NCI-H2081 (cell line): Measurements from ENCODE around the gene ZNF836.

Experiments
- DNase-seq, 2 experiments: peaks; one replicate each; lab custom pipeline; 2025; lab: John Stamatoyannopoulos, UW

Gene ZNF836

DNA sequence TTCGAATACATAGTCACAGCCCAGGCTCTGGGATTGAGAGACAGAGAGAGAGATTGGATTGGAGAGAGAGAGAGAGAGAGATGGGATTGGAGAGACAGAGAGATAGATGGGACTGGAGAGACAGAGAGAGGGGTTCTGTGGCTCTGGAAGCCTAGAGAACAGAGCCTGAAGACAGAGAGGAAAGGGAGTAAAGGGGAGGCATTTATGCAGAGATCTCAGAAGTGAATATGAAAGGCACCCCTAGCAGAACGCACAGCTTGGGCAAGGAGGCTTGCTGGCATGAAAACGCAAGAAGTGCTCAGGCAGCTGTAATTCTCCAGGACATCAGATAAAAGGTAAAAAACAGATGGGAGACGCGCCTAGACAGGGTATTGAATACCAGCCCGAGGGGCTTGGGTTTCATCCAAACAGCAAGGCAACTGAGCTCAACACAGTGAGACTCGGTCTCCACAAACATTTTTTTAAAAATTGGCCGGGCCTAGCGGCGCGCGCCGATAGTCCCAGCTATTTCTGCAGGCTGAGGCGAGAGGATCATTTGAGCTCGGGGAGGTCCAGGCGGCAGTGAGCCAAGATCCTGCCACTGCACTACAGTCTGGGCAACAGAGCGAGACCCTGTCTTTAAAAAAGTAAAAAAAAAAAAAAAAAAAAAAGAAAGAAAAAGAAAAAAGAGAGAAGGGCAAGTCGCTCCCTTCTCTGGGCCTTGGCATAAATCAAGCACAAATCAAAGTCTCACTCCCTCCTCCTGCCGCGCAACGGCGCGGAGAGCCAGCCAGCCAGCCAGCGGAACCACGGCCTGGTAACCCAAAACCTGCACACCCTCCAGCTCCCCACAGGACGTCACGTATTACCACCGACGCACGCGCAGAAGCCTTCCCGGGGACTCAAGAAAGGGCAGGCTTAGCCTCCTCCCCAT, 17.7 kb upstream of the ZNF836 start:
- peak in 1 of 2 experiments; percentile 16 for DNase-seq

DNA sequence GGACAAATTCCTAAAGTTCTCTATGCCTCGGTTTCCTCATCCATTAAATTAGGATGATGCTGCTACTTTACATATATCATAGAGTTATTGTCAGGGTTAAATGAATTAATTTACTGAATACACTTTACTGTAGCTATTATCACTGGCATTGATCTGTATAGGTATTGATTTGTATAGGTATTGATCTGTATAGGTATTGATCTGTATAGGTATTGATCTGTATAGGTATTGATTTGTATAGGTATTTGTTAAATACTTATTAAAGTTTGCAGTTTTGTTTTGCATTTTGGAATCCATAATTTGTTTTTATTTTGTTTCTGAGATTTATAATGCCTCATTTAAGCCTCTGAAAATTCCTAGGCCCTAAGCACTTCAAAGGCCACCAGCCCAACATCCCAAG, 16.0 kb upstream of the ZNF836 start:
- DNase-seq = no peak

DNA sequence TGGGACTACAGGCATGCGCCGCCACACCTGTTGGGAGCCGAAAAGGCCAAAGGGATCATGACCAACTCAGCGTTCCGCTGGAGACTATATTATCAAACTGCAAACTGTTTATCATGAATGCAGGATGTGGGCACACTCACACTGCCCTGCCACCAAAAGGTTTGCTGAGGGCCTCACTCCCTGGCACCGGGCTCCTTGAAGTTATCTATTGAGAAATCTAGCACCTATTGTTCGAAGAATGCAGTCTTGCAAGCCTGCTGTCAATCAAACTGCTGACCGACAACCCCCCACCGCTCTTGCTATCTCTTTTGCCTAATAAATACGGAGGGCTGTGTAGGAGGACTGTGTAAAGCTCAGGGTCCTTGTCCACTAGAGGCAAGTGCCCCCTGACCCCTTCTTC, 5.2 kb upstream of the ZNF836 start:
- no peak for DNase-seq

DNA sequence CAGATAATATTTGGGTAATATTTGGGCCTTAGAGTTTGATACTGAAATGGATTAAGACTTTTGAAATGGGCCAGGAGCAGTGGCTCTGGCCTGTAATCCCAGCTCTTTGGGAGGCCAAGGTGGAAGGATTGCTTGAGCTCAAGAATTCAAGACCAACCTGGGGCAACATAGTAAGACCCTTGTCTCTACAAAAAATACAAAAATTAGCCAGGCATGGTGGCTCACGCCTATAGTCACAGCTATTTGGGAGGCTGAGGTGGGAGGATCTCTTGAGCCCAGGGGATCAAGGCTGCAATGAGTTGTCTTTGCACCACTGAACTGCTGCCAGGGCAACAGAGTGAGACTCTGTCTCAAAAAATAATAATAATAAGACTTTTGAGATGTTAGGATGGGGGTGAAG, 926 bp upstream of the ZNF836 start:
- no peak for DNase-seq

DNA sequence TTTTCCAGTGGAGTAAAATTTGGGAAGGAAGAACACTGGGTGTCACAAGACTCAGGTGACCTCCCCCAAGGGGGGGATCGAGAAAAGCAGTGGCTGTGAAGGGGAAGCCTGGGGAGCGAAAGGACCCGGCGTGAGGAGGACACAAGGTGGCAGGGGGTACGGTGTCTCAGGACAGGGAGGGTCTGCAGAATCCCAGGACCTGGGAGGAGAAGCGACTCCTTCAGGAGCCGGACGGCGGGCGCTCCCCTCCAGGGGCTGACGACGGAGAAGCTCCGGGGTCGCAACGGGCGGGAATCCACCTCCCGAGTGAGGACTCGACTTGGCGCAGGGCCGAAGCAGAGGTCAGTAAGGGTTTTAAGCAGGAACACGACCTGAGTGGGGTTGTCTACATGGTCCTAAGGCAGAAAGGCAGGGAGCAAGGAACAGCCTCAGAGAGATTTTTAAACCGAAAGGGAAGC, 529 bp downstream of the ZNF836 start:
- no peak for DNase-seq

DNA sequence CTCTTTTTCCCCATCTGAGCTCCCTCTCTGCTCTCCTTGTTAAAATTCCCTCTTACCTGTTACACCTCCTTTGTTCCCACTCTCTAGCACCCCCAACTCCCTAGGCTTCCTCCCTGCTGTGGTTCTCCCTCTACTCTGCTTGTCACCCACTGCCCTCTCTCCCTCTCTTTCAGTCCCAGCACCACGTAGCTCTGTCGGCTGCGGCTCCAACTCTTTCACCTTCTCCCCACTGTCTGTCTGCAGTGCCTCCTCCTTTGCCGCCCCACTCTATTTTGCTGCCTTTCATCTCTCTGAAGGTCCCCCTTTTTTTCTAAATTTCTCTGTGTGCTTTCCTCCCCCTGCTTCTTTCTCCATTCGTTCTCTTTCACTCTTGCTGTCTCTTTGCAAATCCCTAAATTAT, 1.1 kb downstream of the ZNF836 start:
- no peak for DNase-seq

DNA sequence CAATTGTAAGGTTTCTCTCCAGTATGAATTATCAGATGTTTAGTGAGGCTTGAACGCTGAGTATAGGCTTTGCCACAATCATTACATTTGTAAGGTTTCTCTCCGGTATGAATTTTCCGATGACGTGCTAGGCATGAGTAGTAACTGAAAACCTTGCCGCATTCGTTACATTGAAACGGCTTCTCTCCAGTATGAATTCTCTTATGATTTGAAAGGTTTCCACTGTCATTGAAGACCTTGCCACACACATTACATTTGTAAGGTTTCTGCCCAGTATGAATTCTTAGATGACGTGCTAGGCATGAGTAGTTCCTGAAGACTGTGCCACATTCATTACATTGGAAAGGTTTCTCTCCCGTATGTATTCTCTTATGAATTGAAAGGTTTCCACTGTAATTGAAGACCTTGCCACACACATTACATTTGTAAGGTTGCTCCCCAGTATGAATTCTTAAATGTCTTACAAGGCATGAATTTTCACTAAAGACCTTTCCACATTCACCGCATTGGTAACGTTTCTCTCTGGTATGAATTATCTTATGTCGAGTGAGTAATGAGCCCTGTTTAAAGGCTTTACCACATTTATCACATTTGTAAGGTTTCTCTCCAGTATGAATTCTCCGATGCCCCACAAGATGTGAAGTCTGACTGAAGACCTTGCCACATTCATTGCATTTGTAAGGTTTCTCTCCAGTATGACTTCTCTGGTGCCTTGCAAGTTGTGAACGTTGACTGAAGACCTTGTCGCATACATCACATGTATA, 15.6 kb downstream of the ZNF836 start:
- no peak for DNase-seq

DNA sequence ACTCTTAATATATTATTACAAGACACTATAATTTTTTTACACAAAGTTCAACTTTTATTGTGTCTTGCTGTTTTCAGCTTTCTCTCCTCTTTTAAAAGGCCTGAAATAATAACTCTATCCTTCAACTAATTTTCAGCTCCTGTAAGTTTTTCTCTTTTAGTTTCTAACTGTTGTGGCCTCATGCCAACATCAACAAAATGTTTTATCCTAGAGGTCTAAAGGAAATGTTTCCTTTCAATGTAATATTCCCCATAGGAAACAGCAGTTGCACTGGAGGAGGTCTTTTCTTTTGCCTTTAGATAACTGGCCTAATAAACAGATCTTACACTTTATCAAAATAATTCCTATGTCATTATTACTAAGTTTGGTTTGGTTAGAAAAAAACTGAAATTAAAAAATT, 23.2 kb downstream of the ZNF836 start:
- DNase-seq = no peak

DNA sequence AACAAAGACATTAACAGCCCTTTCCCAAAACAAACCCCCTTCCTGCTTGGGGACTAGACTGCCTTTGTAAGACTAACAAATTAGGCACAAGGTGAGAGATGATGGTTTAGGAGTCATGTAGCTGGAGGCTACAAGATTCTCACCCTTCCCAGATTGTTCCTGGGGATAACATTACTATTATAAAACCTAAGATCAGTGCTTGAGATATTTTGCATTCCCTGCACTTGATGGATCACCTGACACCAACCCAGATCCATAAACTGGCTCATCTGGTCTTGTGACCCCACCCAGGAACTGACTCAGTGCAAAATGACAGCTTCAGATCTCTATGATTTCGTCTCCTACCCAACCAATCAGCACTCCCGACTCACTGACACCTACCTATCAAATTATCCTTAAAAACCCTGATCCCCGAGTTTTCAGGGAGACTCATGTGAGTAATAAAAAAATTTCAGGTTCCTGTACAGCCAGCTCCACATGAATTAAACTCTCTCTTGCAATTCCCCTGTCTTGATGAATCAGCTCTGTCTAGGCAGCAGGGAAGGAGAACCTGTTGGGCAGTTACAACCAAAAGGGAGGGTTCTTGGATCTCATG, 29.3 kb downstream of the ZNF836 start:
- DNase-seq = no peak

DNA sequence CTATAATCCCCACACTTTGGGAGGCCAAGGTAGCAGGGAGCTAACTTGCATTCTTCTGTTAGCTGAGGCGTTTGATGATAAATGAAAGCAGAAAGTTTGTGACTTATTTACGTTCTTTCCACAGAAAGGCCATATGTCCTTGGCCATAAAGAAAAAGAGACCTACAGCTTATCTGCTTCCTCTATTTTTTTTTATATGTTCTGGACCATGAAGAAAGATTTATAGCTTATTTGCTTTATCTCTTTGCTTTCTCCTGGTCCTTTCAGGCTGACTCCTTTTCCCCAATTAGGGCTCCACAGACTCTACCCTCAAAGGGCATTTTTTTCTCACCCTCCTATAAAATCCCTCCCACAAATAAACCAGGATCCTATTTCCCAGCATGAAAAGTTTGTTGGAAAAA, 30.2 kb downstream of the ZNF836 start:
- DNase-seq = no peak

DNA sequence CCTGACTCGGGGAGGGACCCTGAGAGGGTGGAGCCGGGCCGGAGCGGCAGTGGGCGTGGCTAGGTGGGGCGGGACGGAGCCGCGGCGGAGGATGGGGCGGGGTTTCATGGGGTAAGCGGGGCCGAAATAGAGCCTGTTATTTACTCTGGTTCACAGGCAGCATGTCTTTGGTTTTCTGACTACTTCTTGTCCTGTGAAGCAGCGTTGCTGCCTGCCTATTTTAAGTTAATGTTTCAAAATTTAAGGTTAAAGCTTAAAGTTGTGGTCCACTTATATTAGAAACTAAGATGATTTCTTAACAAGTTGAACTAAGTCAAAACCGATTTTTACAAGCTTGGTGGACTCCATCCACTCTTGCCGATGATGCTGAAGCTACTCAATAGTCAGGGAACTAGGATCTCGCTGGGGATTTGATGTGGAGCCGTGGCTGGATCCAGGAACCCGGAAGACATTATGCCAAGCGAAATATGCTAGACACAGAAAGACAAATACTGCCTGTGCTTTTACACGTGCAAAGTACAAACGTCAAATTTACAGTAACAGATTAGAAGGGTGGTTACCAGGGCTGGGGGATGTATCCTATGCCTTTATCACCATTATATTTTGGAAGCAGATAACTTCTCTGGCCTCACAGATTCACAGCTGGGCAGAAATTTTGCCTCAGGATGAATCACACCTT, 31.2 kb downstream of the ZNF836 start:
- DNase-seq = no peak

DNA sequence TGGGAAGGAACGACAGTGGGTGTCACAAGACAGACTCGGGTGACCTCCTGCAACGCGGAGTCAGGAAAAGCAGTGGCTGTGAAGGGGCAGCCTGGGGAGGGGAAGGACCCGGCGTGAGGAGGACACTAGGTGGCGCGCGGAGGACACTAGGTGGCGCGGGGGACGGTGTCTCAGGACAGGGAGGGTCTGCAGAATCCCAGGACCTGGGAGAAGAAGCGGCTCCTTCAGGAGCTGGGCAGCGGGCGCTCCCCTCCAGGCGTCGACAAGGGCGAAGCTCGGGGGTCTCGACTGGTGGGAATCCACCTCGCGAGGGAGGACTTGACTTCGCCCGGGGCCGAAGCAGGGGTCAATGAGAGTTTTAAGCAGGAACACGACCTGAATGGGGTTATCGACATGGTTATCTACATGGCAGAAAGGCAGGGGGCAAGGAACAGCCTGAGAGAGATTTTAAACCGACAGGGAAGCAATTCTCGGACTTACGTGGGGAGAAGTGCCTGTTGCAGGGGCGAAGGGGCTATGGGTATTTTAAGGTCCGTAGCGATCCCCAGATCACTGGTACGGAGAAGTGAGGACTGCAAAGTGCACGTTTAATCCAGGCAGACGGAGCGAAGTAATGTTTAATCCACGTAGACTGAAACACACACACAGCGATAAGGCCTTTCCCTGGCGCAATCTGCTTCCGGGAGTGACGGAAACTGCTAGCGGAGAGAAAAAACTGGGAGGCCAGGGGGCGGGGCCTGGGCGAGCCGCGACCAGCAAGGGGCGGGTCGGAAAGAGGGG, 32.0 kb downstream of the ZNF836 start, which contains the start of gene ZNF616:
TSS of gene ZNF616 (minus strand) at position 687 of the 780 bp plus-strand sequence. CDS start 9,426 bp downstream, outside the sequence.
- DNase-seq = peak; percentile 91 to 93

DNA sequence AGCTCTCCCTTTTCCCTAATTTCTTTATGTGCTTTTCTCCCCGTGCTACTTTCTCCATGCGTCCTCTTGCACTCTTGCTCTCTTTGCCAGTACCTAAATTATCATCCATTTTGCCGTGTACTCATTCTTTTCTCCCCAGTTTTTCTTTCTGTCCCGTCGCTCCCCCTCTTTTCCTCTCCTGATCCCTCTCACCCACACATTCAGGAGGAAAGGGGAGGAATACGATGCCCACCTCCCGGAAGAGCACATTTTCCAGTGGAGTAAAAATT, 32.5 kb downstream of the ZNF836 start:
- DNase-seq = no peak

DNA sequence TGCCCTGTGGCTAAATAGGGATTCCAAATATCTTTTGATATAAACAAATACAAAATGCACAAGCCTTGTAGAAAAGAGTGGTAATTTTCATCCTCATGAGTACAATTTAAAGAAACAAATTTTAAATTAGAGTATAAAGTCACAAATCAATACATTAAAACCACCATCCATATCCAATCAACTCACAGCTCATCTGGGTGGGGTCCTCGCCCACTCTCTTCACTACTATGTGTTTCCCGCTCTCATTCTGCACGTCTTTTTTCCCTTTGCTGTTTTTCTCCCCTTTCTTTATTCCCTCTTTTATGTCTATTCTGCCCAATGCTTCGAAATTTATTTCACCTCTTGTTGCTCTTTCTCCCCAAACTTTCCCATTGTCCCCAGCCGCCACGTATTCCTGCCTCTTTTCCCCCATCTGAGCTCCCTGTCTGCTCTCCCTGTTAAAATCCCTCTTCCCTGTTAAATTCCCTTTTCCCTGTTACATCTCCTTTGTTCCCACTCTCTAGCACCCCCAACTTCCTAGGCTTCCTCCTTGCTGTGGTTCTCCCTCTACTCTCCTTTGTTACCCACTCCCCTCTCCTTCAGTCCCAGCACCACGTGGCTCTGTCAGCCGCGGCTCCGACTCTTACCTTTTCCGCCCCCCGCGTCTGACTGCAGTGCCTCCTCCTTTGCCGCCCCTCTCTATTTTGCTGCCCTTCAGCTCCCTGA, 33.0 kb downstream of the ZNF836 start:
- DNase-seq = peak; percentile 58 to 60

DNA sequence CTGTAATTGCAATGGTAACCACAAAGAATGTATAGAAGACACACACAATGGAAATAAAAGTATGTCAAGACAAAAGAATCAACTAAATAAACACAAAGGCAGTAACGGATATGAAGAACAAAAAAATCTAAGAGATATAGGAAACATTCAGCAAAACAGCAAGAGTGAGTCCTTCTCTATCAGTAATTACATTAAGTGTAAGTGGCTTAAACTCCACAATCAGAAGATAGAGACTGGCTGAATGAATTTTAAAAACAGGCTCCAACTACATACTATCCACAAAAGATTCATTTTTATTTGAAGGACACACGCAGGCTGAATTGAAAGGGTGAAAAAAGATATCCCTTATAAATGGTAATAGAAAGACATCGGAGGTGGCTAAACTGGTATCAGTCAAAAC, 51.1 kb downstream of the ZNF836 start:
- no peak for DNase-seq

DNA sequence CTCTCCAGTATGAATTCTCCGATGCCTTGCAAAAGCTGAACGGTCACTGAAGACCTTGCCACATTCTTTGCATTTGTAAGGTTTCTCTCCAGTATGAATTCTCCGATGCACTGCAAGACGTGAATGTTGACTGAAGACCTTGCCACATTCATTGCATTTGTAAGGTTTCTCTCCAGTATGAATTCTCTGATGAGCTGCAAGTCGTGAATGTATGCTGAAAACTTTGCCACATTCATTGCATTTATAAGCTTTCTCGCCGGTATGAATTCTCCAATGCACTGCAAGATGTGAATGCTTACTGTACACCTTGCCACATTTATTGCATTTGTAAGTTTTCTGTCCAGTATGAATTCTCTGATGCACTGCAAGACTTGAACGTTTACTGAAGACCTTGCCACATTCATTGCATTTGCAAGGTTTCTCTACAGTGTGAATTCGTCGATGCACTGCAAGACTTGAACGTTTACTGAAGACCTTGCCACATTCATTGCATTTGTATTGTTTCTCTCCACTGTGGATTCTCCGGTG, 55.8 kb downstream of the ZNF836 start:
- no peak for DNase-seq

DNA sequence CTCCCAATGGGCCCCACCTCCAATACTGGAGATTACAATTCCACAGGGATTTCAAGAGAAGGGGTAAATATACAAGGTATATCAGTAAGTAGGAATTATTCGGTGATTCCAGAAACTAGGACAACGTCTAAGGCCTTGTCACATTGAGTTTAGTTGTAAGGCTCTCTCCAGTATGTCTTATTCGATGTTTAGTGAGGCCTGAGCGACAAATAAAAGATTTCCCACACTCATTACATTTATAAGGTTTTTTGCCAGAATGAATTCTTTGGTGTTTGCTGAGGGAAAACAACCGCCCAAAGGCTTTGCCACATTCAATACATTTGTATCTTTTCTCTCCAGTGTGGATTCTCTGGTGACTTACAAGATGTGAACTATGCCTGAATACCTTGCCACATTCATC, 56.7 kb downstream of the ZNF836 start:
- DNase-seq = no peak

DNA sequence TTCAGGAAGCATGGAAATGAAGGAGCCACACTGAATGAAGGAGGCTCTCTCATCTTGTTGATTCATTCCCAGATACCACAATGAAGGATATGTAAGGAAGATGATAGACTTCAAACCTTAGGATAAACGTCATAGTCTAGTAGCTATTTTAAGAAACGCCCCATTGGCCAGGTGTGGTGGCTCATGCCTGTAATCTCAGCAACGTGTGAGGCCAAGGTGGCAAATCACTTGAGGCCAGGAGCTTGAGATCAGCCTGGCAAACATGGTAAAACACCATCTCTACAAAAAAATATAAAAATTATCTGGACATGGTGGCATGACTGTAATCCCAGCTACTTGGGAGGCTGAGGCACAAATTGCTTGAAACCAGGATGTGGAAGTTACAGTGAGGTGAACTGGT, 58.8 kb downstream of the ZNF836 start:
- no peak for DNase-seq

DNA sequence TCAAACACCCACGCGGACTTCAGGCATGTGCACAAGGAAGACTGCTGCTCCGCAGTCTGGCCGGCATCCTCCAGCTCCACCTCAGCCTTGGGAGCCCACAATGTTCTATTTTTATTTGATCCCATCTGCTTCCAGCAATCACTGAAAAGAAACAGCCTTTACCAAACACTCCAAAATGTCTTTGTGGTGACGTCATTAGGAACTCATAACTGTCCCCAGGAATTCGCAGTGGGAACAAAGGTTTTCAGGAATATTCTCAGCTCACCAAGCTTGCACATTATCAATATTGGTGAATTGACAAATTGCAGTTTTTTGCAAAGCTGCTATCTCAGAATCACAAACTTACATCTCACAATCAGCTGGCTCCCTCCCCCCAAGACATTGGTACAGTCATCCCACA, 60.6 kb downstream of the ZNF836 start:
- DNase-seq = no peak
